ENCODE measurements around the gene LRCH1.
A peak's percentile ranks its signal among the peaks of the same experiment; 100 is the strongest.

The LRCH1 gene

GRCh38 chr13:46530084-46530935 lies 22.7 kb upstream of the LRCH1 start:
- no peak for DNase-seq

- DNase-seq, result no peak
Observed at GRCh38 chr13:46531953-46532352, 21.0 kb upstream of the LRCH1 start.

- DNase-seq, result no peak
Observed at GRCh38 chr13:46535002-46535401, 18.0 kb upstream of the LRCH1 start.

- DNase-seq, result no peak
Observed at GRCh38 chr13:46535825-46536224, 17.1 kb upstream of the LRCH1 start.

GRCh38 chr13:46536341-46536740 lies 16.6 kb upstream of the LRCH1 start:
- no peak for DNase-seq

- no peak for DNase-seq
Observed at GRCh38 chr13:46539231-46539630, 13.7 kb upstream of the LRCH1 start.

GRCh38 chr13:46541210-46541609 lies 11.8 kb upstream of the LRCH1 start:
- no peak for DNase-seq

GRCh38 chr13:46542833-46543232 lies 10.1 kb upstream of the LRCH1 start:
- no peak for DNase-seq

- DNase-seq, result no peak
Observed at GRCh38 chr13:46543287-46543686, 9.7 kb upstream of the LRCH1 start.

- no peak for DNase-seq
Observed at GRCh38 chr13:46544208-46544607, 8.8 kb upstream of the LRCH1 start.

- no peak for DNase-seq
Observed at GRCh38 chr13:46544811-46545210, 8.2 kb upstream of the LRCH1 start.

GRCh38 chr13:46546084-46546768 lies 6.7 kb upstream of the LRCH1 start:
- no peak for DNase-seq

- DNase-seq, result no peak
Observed at GRCh38 chr13:46550822-46551221, 2.1 kb upstream of the LRCH1 start.

GRCh38 chr13:46551410-46552302 lies 1.3 kb upstream of the LRCH1 start:
- peak; percentile 45 for DNase-seq

- peak; percentile 61 for DNase-seq
Observed at GRCh38 chr13:46552303-46552682, 677 bp upstream of the LRCH1 start.

- DNase-seq, result no peak
Observed at GRCh38 chr13:46553521-46553885, 533 bp downstream of the LRCH1 start.

GRCh38 chr13:46553886-46554858 lies 1.2 kb downstream of the LRCH1 start:
- DNase-seq, result peak; percentile 89

- DNase-seq, result no peak
Observed at GRCh38 chr13:46554951-46555350, 2.0 kb downstream of the LRCH1 start.

GRCh38 chr13:46555722-46556417 lies 2.9 kb downstream of the LRCH1 start:
- no peak for DNase-seq

- DNase-seq, result no peak
Observed at GRCh38 chr13:46556418-46556779, 3.4 kb downstream of the LRCH1 start.

- DNase-seq, result no peak
Observed at GRCh38 chr13:46559272-46559805, 6.4 kb downstream of the LRCH1 start.
